ENCODE data around the gene JMJD6. TPM values are rescaled to one million over a fixed set of nuclear protein-coding genes. Genes with fewer than 3 reads are reported as not detected.

Gene JMJD6
- polyA plus RNA-seq, 4 donors, result 18.7 to 29.1 (median 21.8) TPM

Other genes with a start within 250 kb of the JMJD6 start
- 1 to 10 TPM; 4.6 to 8.9 (median 6.2) TPM for gene RHBDF2, start 225.2 kb downstream of the JMJD6 start, polyA plus RNA-seq (ENCODE audit: insufficient read length in 4 of 4)
- gene CYGB, start 188.9 kb downstream of the JMJD6 start, polyA plus RNA-seq (ENCODE audit: insufficient read length in 4 of 4), result 10 to 100 TPM; 11.0 to 19.0 (median 15.6) TPM
- 1 to 10 TPM; 3.0 to 4.5 (median 3.3) TPM for gene PRCD, start 186.6 kb downstream of the JMJD6 start, polyA plus RNA-seq (ENCODE audit: insufficient read length in 4 of 4)
- gene ST6GALNAC2, start 140.7 kb downstream of the JMJD6 start, polyA plus RNA-seq (ENCODE audit: insufficient read length in 4 of 4), result 10 to 100 TPM in 3 of 4 donors, under 1 TPM in 1; 0.55 to 12.3 (median 11.3) TPM
- under 1 TPM; 0.17 to 0.61 (median 0.40) TPM for gene ST6GALNAC1, start 82.8 kb downstream of the JMJD6 start, polyA plus RNA-seq (ENCODE audit: insufficient read length in 4 of 4)
- gene MXRA7, start 15.6 kb downstream of the JMJD6 start, polyA plus RNA-seq (ENCODE audit: insufficient read length in 4 of 4), result 100 to 1,000 TPM in 3 of 4 donors, 10 to 100 TPM in 1; 93.8 to 121 (median 112) TPM
- 10 to 100 TPM; 30.1 to 45.8 (median 40.4) TPM for gene METTL23, start 233 bp upstream of the JMJD6 start, polyA plus RNA-seq (ENCODE audit: insufficient read length in 4 of 4)
- 100 to 1,000 TPM; 324 to 465 (median 393) TPM for gene SRSF2, start 10.7 kb upstream of the JMJD6 start, polyA plus RNA-seq (ENCODE audit: insufficient read length in 4 of 4)
- gene MFSD11, start 11.5 kb upstream of the JMJD6 start, polyA plus RNA-seq (ENCODE audit: insufficient read length in 4 of 4), result 10 to 100 TPM; 26.8 to 34.4 (median 28.4) TPM
- gene MGAT5B, start 141.8 kb upstream of the JMJD6 start, polyA plus RNA-seq (ENCODE audit: insufficient read length in 4 of 4), result 1 to 10 TPM; 1.2 to 2.2 (median 1.3) TPM